Measurements from ENCODE around the gene ARHGAP28.
"Not testable (repeated sequence)": the region's sequence is repeated elsewhere in the genome, so short reads cannot be mapped to it uniquely, and the experiment has no call there.

ARHGAP28 gene

DNA sequence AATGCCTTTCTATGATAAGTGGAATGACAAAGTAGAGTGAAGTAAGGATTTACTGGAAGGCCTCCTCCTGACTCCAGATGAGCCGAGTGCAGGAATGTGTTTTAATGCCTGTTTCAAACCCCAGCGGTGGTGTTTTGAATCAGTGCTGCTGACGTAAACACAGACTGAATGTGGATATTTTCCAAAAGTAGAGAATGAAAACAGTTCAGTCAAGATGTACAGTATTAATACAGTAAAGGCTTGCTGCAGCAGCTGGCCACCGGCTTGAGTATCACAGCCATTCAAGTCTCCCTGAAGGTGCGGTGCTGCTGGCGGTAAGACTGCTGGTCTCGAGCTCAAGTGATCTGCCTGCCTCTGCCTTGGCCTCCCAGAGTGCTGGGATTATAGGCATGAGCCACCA, 46.7 kb downstream of the ARHGAP28 start:
- no peak for DNase-seq

- DNase-seq, result no peak
These were observed 48.0 kb downstream of the ARHGAP28 start for GRCh38 chr18:6777509-6777908.

DNA sequence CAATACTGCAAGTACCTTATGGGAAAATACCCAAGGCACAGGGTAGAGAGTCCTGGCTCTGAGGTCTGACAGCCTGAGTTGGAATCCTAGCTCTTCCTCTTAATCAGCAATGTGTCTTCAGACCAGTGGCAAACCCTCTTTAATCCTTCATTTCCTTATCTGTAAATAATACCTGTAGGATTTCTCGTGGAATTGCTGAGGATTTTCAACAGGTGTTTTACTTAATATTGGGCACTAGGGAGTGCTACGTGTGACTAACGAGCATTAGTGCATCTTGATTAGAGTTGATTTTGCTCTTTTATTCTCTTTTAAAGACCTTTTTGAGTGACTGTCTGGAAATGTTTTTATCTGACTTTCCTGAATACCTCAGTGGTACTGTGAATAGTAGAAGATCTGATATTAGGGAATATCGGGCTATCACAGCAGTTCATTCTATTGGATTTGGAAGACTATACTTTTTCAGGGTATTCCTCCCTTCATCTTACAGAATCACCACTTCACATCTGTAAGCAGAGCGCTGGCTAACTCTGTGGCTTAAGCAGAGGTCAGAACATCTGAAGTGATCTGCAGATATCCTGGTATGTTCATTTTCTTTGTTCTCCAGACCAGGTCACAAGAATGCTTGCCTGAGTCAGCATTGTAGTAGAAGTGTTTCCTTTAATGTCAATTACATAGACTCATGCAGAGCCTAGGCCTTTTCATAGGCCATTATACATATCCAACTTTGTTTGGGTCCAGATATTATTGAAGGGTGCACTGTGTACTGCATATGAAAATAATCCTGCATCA, 49.1 kb downstream of the ARHGAP28 start:
- DNase-seq, result no peak

- DNase-seq, result no peak
These were observed 51.7 kb downstream of the ARHGAP28 start for GRCh38 chr18:6781142-6781714.

DNA sequence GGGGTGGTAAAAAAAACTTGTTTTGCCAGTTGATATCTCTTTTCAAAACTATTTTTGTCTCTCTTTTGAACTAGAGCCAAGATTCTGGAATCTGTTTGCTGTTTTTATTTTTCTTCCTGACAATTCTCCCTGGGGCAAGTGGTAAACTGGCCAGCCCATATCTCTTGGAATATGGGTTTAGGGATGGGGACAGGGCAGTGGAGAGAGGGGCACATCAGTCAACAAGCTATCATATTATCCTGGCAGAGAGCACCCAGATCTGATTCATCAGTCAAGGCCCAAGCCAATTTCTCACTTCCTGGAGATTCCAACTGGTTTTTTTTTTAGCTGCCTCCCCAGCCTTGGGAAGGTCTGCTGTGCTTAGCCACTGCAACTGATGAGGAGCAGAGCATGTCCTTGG, 52.3 kb downstream of the ARHGAP28 start:
- DNase-seq, result no peak

- no peak for DNase-seq
These were observed 53.3 kb downstream of the ARHGAP28 start for GRCh38 chr18:6782861-6783260.

DNA sequence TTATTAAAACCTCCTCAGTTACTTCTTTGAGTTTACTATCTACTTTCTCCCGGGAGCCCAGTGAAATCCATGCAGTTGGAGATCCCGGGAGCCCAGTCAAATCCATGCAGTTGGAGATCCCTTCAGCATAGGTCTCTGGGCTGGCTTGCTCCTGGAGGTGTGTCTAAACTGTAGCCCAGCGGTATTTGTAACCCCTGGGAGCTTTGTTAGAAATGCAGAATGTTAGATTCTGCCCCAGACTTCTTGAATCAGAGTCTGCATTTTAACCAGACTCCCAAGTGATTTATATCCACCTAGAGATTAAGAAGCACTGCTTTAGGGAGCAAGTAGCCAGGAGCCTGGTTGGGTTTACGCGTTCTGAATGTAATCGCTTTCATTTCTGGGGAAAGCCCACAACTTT, 54.5 kb downstream of the ARHGAP28 start:
- DNase-seq, result no peak

GRCh38 chr18:6785001-6785400, 55.5 kb downstream of the ARHGAP28 start:
- DNase-seq, result no peak

GRCh38 chr18:6785411-6785810, 55.9 kb downstream of the ARHGAP28 start:
- no peak for DNase-seq

- no peak for DNase-seq
These were observed 62.9 kb downstream of the ARHGAP28 start for GRCh38 chr18:6792391-6792790.

DNA sequence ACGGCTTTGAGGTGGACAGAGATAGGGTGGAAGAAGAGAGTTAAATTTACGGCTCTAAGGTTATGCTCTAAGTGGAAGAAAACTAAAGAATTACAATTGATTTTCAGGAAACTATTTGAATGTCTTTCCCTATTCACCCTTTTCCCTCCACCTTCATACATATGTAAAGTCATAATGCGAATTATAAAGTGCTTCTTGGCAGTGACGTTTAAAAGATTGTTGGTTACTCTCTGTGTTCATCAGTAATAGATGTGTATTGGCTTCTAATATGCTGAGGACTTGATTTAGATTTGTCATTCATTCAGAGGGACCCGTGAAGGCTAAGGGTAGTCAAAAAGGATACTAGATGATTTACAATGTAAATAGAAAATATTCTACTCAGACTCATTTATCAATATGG, 63.9 kb downstream of the ARHGAP28 start:
- no peak for DNase-seq

DNA sequence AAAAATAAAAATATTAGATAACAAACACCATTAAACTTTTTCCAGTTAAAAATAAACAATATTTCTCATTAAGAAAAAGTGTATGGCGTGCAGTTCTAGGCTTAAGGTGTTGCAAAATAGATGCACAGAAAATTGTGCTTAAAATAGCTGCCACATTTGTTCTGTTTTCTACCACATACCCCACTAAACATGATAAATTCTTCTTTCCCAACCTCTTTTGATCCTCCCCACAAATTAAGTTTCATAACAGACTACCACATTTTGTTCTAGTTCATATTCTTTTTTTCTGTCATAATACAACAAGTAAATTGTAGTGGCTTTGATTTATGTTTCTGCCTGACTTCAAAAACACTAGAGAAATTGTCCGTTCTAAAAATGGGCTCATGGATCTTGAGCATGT, 64.5 kb downstream of the ARHGAP28 start:
- DNase-seq, result no peak

DNA sequence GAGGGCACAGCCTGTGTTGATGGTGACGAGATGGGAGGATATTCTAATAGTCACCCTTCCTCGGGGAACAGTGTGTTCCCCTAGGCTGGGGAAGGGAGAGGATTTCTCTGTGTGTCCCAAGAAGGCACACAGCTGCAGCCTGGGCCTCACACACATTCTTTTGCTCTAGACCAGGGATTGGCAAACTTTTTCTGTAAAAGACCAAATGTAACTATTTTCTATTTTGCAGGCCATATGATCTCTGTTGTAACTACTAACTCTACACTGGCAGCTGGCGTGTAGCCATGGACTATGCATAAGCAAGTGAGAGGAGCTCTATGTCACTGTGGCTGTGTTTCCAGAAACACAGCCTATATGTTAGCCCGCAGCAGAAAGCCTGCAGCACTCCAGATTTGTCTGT, 65.8 kb downstream of the ARHGAP28 start:
- no peak for DNase-seq

GRCh38 chr18:6796511-6796910, 67.0 kb downstream of the ARHGAP28 start:
- no peak for DNase-seq

DNA sequence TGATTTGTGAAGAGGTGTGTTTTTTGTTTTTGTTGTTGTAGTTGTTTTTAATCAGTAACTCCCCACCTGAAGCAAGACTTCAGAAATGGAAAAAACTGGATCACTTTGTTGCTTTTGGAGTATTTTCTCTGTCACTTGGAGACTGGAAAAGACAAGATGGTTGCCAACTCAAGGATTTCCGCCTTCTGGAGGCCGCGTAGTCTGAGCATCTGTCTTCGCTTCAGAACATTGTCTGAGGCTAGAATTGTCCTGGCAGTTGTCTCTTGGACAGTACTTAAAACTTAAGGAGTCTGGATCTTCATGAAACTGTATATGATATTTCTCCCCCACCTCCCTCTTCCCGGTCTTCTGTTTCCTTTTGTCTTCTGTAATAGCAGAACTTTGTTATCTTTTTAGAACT, 67.7 kb downstream of the ARHGAP28 start:
- DNase-seq, result no peak

DNA sequence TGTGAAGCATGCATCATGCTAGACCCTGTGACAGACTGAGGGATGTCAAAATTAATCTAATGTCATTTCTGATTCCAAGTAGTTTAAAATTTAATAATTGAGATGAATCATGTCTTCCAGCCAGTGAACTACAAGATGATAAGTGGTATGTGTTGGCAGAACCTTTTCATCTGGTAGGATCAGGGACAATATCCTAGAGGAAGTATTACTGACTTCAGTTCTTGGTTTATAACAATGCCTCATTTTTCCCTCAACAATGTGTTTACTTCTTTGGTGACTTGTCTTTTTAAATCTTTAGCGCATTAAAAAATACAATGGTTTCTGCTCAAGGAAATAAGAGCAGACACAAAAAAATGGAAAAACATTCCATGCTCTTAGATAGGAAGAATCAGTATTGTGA, 69.4 kb downstream of the ARHGAP28 start:
- DNase-seq, result no peak

DNA sequence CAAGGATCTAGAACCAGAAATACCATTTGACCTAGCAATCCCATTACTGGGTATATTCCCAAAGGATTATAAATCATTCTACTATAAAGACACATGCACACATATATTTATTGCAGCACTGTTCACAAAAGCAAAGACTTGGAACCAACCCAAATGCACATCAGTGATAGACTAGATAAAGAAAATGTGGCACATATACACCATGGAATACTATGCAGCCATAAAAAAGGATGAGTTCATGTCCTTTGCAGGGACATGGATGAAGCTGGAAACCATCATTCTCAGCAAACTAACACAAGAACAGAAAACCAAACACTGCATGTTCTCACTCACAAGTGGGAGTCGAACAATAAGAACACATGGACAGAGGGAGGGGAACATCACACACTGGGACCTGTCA, 70.8 kb downstream of the ARHGAP28 start:
- not testable (repeated sequence) for DNase-seq

- no peak for DNase-seq
These were observed 78.2 kb downstream of the ARHGAP28 start for GRCh38 chr18:6807515-6808257.

- DNase-seq, result no peak
These were observed 80.7 kb downstream of the ARHGAP28 start for GRCh38 chr18:6810191-6810590.

DNA sequence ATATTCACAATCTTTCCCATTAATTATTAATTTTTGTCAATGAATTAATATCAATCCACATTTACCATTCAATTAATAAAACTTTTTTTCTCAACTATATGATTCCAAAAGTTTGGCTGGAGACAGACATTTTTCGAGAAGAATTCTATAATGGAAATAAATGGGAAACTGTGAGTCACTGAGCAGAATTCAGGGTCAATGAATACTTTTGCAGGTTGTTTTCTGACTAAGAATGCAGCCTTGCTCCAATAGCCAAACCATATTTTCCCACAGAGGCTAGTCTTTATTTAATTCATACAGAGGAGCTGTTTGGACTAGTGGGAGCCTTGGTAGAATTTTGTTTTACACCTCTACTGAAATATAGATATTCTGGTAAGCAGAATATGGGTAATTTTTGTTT, 82.3 kb downstream of the ARHGAP28 start:
- DNase-seq, result no peak

- no peak for DNase-seq
These were observed 85.4 kb downstream of the ARHGAP28 start for GRCh38 chr18:6814882-6815425.

DNA sequence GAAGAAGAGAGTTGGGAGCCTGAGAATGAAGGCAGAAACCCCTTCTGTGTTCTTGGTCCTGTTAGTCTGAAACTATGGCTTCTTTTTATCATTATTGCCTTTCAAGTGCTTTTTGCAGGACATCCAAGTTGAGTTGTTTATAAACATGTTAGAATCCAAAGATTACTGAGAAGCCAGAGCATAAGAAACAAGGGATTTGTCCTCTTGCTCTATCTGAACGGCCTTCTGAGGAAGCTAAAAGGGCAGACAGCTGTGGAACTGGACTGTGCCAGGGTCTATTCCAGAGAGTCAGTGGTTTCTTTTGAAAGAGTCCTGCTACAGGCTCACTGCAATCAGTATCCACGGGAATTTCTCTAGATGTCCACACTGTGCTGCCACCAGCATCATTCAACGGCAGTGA, 86.6 kb downstream of the ARHGAP28 start:
- no peak for DNase-seq

DNA sequence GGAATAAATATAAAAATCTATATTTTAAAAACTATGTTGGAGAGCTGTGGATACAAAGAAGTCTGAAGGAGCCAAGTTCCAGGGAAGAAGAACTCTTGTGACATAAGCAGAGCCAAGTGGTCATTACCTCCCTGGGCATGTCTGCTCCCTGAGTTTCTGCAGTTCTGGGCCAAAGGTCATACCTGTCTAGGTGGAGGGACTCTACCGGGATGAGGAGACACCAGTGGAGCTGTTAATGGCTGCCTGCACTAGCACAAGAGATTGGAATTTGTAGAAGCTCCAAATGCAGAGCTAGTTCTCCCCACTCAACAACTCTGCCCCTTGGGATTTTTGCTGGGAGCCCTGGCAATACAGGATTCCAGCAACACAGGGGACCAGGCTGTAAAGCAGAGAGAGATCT, 89.8 kb downstream of the ARHGAP28 start:
- DNase-seq, result no peak

DNA sequence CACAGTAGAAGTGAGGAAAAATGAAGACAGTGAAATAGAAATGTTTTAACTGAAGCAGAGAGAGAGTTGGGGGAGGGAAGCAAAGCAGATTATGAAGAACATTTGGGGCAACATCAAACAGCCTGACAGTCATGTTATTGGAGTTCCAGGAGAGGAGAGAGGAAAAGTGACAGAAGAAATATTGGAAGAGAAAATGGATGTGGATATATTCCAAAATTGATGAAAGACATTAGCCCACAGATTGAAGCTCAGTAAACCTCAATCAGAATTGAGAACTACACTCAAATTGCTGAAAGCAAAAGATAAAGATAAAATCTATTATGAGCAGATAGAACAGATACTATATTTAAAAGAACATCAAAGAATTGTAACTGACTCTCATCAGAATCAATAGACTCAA, 90.8 kb downstream of the ARHGAP28 start:
- no peak for DNase-seq
